ENCODE data around the gene THRB.
A peak's percentile ranks its signal among the peaks of the same experiment; 100 is the strongest.
"Not testable (repeated sequence)": the region's sequence is repeated elsewhere in the genome, so short reads cannot be mapped to it uniquely, and the experiment has no call there.

Gene THRB

GRCh38 chr3:24440760-24441464 is 53.7 kb downstream of the THRB start:
- DNase-seq = no peak

- no peak for DNase-seq
These were observed 55.6 kb downstream of the THRB start for GRCh38 chr3:24439021-24439420.

GRCh38 chr3:24437326-24437725 is 57.3 kb downstream of the THRB start:
- no peak for DNase-seq

- DNase-seq = no peak
These were observed 59.1 kb downstream of the THRB start for GRCh38 chr3:24435584-24435983.

- DNase-seq = no peak
These were observed 60.0 kb downstream of the THRB start for GRCh38 chr3:24434651-24435050.

GRCh38 chr3:24433838-24434591 is 60.6 kb downstream of the THRB start:
- DNase-seq = no peak

- DNase-seq = no peak
These were observed 61.7 kb downstream of the THRB start for GRCh38 chr3:24432989-24433388.

GRCh38 chr3:24428481-24428880 is 66.2 kb downstream of the THRB start:
- DNase-seq = no peak

- no peak for DNase-seq
These were observed 67.8 kb downstream of the THRB start for GRCh38 chr3:24426896-24427295.

- DNase-seq = not testable (repeated sequence)
These were observed 73.8 kb downstream of the THRB start for GRCh38 chr3:24420829-24421228.

- no peak for DNase-seq
These were observed 74.4 kb downstream of the THRB start for GRCh38 chr3:24420224-24420623.

GRCh38 chr3:24419067-24419791 is 75.4 kb downstream of the THRB start:
- DNase-seq = no peak

GRCh38 chr3:24417730-24418129 is 76.9 kb downstream of the THRB start:
- DNase-seq = no peak

- no peak for DNase-seq
These were observed 78.4 kb downstream of the THRB start for GRCh38 chr3:24416224-24416623.

GRCh38 chr3:24415824-24416223 is 78.8 kb downstream of the THRB start:
- DNase-seq = no peak

- not testable (repeated sequence) for DNase-seq
These were observed 81.0 kb downstream of the THRB start for GRCh38 chr3:24413662-24414061.

- no peak for DNase-seq
These were observed 83.8 kb downstream of the THRB start for GRCh38 chr3:24410860-24411259.

- no peak for DNase-seq
These were observed 86.5 kb downstream of the THRB start for GRCh38 chr3:24407980-24408680.

- no peak for DNase-seq
These were observed 87.8 kb downstream of the THRB start for GRCh38 chr3:24406900-24407299.

GRCh38 chr3:24405057-24405456 is 89.6 kb downstream of the THRB start:
- DNase-seq = no peak

- DNase-seq = no peak
These were observed 92.9 kb downstream of the THRB start for GRCh38 chr3:24401811-24402185.

- peak in 1 of 2 experiments; percentile 24 for DNase-seq
These were observed 93.4 kb downstream of the THRB start for GRCh38 chr3:24401090-24401810.

- peak; percentile 24 to 70 for DNase-seq
These were observed 94.2 kb downstream of the THRB start for GRCh38 chr3:24400450-24400849.

All from NCI-H1930 (cell line).